K562 (cell line): ENCODE data around the gene RNU6-9. TPM values are rescaled to one million over a fixed set of nuclear protein-coding genes. Genes with fewer than 3 reads are reported as not detected.

Experiments
- BDP1 ChIP-seq: IDR thresholded peaks from 3 replicates; pipeline ENCODE4 v1.6.1; 2011; ENCODE audit not compliant: insufficient read length, insufficient read depth
- CREB5 ChIP-seq: fragments of 250-450 bp; sonication (Bioruptor Pico); IDR thresholded peaks from 2 replicates; pipeline ENCODE4 v1.5.0; 2020; ENCODE audit warnings: mild to moderate bottlenecking
- DDX20 ChIP-seq: fragments of 450-650 bp; IDR thresholded peaks from 2 replicates; pipeline ENCODE4 v1.6.1; 2016; ENCODE audit warnings: missing genetic modification characterization, low read depth, mild to moderate bottlenecking, missing compliant biosample characterization, moderate library complexity
- LCOR ChIP-seq: sonication (generic); formaldehyde crosslinking; IDR thresholded peaks from 2 replicates; pipeline ENCODE4 v1.8.0; 2022; ENCODE audit warnings: mild to moderate bottlenecking, missing genetic modification reagents
- NCOA2 ChIP-seq, 2 experiments: fragments of 450-650 bp; IDR thresholded peaks; 2 replicates each; pipeline ENCODE4 v1.6.1; 2018; ENCODE audit warnings: mild to moderate bottlenecking in 2 of 2, moderate library complexity in 1 of 2; ENCODE audit not compliant: partially characterized antibody in 2 of 2
- NR0B1 ChIP-seq: fragments of 450-650 bp; IDR thresholded peaks from one replicate; pipeline ENCODE4 v1.6.1; 2018; ENCODE audit warnings: mild to moderate bottlenecking, moderate library complexity; ENCODE audit not compliant: partially characterized antibody
- PHB ChIP-seq: fragments of 250-450 bp; sonication (Bioruptor Pico); IDR thresholded peaks from 2 replicates; pipeline ENCODE4 v1.5.0; 2021
- PRDM10 ChIP-seq: fragments of 450-650 bp; IDR thresholded peaks from 2 replicates; pipeline ENCODE4 v1.6.1; 2018; ENCODE audit not compliant: partially characterized antibody
- SETDB1 ChIP-seq: IDR thresholded peaks from one replicate; pipeline ENCODE4 v1.6.1; 2012; ENCODE audit warnings: low read length, control low read depth, inconsistent platforms
- STAT5B ChIP-seq: fragments of 250-450 bp; sonication (Bioruptor Pico); IDR thresholded peaks from 2 replicates; pipeline ENCODE4 v1.8.0; 2021; ENCODE audit warnings: mild to moderate bottlenecking, inconsistent platforms
- XRCC4 ChIP-seq: IDR thresholded peaks from one replicate; pipeline ENCODE4 v1.6.1; 2011; ENCODE audit not compliant: insufficient read depth, insufficient read length; ENCODE audit errors: extremely low read depth
- ZBED1 ChIP-seq: IDR thresholded peaks from 2 replicates; pipeline ENCODE4 v1.6.1; 2014
- ZNF274 ChIP-seq: IDR thresholded peaks from 2 replicates; pipeline ENCODE4 v1.6.1; 2011; ENCODE audit warnings: low read depth, mild to moderate bottlenecking, low read length, moderate library complexity, borderline replicate concordance
- ZNF354B ChIP-seq: fragments of 250-450 bp; sonication (Bioruptor Pico); IDR thresholded peaks from 2 replicates; pipeline ENCODE4 v1.4.0; 2020
- ZNF395 ChIP-seq: fragments of 200-800 bp; sonication (Bioruptor generic); IDR thresholded peaks from 2 replicates; pipeline ENCODE4 v1.6.1; 2017; ENCODE audit warnings: missing genetic modification characterization, missing compliant biosample characterization
- ZNF592 ChIP-seq: fragments of 450-650 bp; IDR thresholded peaks from 2 replicates; pipeline ENCODE4 v1.6.1; 2017; ENCODE audit warnings: antibody characterized with exemption, mild to moderate bottlenecking
- polyA plus RNA-seq, 8 experiments: library from polyadenylated mRNA; depleted of rRNA in 4 of 8; stranded (reverse) in 5 of 8; unstranded in 3 of 8; fragments of >200 nt; fragmentation: Nextera tagmentation in 2 of 8; fragmentation: Illumina TruSeq in 1 of 8; extraction: Ambion mirVana in 2 of 8; extraction: Trizol in 1 of 8; gene quantifications; 2 replicates each; pipeline versions ENCODE4 v1.2.1 to v1.2.3, GENCODE V29; 2011 to 2014; ENCODE audit warnings: inconsistent platforms in 1 of 8, missing spikeins in 1 of 8
- total RNA-seq, 7 experiments: library from RNA; depleted of rRNA in 6 of 7; stranded (reverse); fragments of >200 nt in 6 of 7; fragmentation: Illumina TruSeq in 2 of 7; extraction: Trizol in 2 of 7; gene quantifications; 2 replicates each; pipeline versions ENCODE4 v1.2.1 to v1.2.3, GENCODE V29; 2011 to 2021; ENCODE audit warnings: low replicate concordance in 1 of 7

RNU6-9 gene
- total and polyA plus RNA-seq, 9 of the 15 experiments (the other 6 are each of a cell fraction or from before 2014, with no cell fraction given): not detected

- TF ChIP-seq ZNF592: no peak
- no peak for TF ChIP-seq NCOA2 (IDR thresholded peaks at IDR 0.05; ENCODE audit: partially characterized antibody in 2 of 2)
- no peak for TF ChIP-seq DDX20
- 0 out of 2 replicates have a peak, but pooled peaks have one; percentile 30 for TF ChIP-seq LCOR (CRISPR knock-in tag)
- no peak for TF ChIP-seq PHB (CRISPR knock-in tag)
- no peak for TF ChIP-seq STAT5B (CRISPR knock-in tag)
- TF ChIP-seq ZNF395 (CRISPR knock-in tag): no peak
- no peak for TF ChIP-seq SETDB1
- no peak for TF ChIP-seq CREB5 (CRISPR knock-in tag)
- no peak for TF ChIP-seq NR0B1
- no peak for TF ChIP-seq ZNF274
- no peak for TF ChIP-seq BDP1
- TF ChIP-seq PRDM10: no peak
- no peak for TF ChIP-seq ZNF354B (CRISPR knock-in tag)
- no peak for TF ChIP-seq XRCC4
- TF ChIP-seq ZBED1: no peak
Measured at GRCh38 chr19:862581-863314, 30.5 kb upstream of the RNU6-9 start (continued).
